ENCODE data around the gene PIF1. TPM values are rescaled to one million over a fixed set of nuclear protein-coding genes. Genes with fewer than 3 reads are reported as not detected.

The PIF1 gene
- polyA plus RNA-seq, 1 donor (not counting 4 experiments of a cell fraction or from before 2014, with no cell fraction given), result 7.6 TPM

DNA sequence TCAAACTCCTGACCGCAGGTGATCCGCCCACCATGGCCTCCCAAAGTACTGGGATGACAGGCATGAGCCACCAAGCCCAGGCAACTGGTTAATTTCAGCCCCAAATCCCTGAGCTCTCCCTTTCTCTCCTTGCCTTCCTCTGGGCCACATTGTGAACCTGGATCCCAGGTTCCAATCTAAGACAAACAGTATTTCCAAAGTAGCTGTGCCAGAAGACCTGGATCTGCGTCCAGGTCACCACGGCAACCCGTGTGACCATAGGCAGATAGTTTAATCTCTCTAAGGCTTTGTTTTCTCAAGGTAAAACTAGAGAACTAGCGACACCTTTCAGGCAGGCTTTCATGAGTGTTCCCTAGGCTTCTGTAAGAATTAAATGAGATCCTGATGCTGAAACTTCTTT lies 44.1 kb downstream of the PIF1 start:
- H3K4me1 ChIP-seq (ENCODE audit: control insufficient read depth, extremely low read depth, insufficient read depth, low read length), result no peaks in the 10 kb centered on the region
- H3K4me3 ChIP-seq (ENCODE audit: control insufficient read depth in 2 of 3, extremely low read depth in 1 of 3, insufficient read depth in 2 of 3, low read depth in 1 of 3, low read length in 3 of 3), result no peak overlapping the region
- DNase-seq (ENCODE audit: low read depth, low spot score) (no peak), FAIRE-seq (no peak)
- H3K9ac ChIP-seq (ENCODE audit: control insufficient read depth, extremely low read depth, insufficient read depth, low read length), result no peak overlapping the region
- no peaks in the 10 kb centered on the region for H4K20me1 ChIP-seq (ENCODE audit: control insufficient read depth, extremely low read depth, insufficient read depth, low read length)
- dilution Hi-C loops (cut with MboI; ENCODE audit: extremely low pct_ligation_motif_present, low sequenced_read_pairs), result no loop called here
- no peaks in the 10 kb centered on the region for H3K9me1 ChIP-seq (ENCODE audit: control insufficient read depth, extremely low read depth, insufficient read depth, low read length)
- H3K4me2 ChIP-seq (ENCODE audit: control insufficient read depth, extremely low read depth, insufficient read depth, low read depth, low read length), result no peak overlapping the region
- no peaks in the 10 kb centered on the region for H3K79me2 ChIP-seq (ENCODE audit: control insufficient read depth, insufficient read depth, low read length)
- H3K27me3 ChIP-seq (ENCODE audit: control insufficient read depth, extremely low read depth, insufficient read depth, low read length), result peaks cover 20% of the 10 kb centered on the region
- no peak for TF ChIP-seq EZH2 (IDR thresholded peaks at IDR 0.05; ENCODE audit: low read length)
- TF ChIP-seq, protein P1, sequence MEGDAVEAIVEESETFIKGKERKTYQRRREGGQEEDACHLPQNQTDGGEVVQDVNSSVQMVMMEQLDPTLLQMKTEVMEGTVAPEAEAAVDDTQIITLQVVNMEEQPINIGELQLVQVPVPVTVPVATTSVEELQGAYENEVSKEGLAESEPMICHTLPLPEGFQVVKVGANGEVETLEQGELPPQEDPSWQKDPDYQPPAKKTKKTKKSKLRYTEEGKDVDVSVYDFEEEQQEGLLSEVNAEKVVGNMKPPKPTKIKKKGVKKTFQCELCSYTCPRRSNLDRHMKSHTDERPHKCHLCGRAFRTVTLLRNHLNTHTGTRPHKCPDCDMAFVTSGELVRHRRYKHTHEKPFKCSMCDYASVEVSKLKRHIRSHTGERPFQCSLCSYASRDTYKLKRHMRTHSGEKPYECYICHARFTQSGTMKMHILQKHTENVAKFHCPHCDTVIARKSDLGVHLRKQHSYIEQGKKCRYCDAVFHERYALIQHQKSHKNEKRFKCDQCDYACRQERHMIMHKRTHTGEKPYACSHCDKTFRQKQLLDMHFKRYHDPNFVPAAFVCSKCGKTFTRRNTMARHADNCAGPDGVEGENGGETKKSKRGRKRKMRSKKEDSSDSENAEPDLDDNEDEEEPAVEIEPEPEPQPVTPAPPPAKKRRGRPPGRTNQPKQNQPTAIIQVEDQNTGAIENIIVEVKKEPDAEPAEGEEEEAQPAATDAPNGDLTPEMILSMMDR (optimal IDR thresholded peaks at IDR 0.05 in 1 of 3, IDR thresholded peaks at IDR 0.05 in 1 of 3, conservative IDR thresholded peaks at IDR 0.05 in 1 of 3; ENCODE audit: extremely low read depth in 1 of 3, insufficient read depth in 2 of 3, low read length in 3 of 3), result no peak
- H3K36me3 ChIP-seq (ENCODE audit: control insufficient read depth in 2 of 2, extremely low read depth in 1 of 2, insufficient read depth in 2 of 2, low read length in 2 of 2), result no peaks in the 10 kb centered on the region
- H3K27ac ChIP-seq (ENCODE audit: control insufficient read depth, insufficient read depth, low read length), result no peak overlapping the region
- no peak overlapping the region for H2AFZ ChIP-seq (ENCODE audit: control insufficient read depth, low read length)
- H3K9me3 ChIP-seq (ENCODE audit: control insufficient read depth, low read depth, low read length), result no peaks in the 10 kb centered on the region

GRCh38 chr15:64780600-64781156 lies 44.8 kb downstream of the PIF1 start:
- dilution Hi-C loops (cut with MboI; ENCODE audit: extremely low pct_ligation_motif_present, low sequenced_read_pairs), result no loop called here
- H4K20me1 ChIP-seq (ENCODE audit: control insufficient read depth, extremely low read depth, insufficient read depth, low read length), result no peaks in the 10 kb centered on the region
- no peaks in the 10 kb centered on the region for H3K9me3 ChIP-seq (ENCODE audit: control insufficient read depth, low read depth, low read length)
- no peak overlapping the region for H3K27ac ChIP-seq (ENCODE audit: control insufficient read depth, insufficient read depth, low read length)
- no peak overlapping the region for H3K4me2 ChIP-seq (ENCODE audit: control insufficient read depth, extremely low read depth, insufficient read depth, low read depth, low read length)
- no peaks in the 10 kb centered on the region for H3K36me3 ChIP-seq (ENCODE audit: control insufficient read depth in 2 of 2, extremely low read depth in 1 of 2, insufficient read depth in 2 of 2, low read length in 2 of 2)
- H3K4me3 ChIP-seq (ENCODE audit: control insufficient read depth in 2 of 3, extremely low read depth in 1 of 3, insufficient read depth in 2 of 3, low read depth in 1 of 3, low read length in 3 of 3), result no peak overlapping the region
- TF ChIP-seq, protein P1 (optimal IDR thresholded peaks at IDR 0.05 in 1 of 3, IDR thresholded peaks at IDR 0.05 in 1 of 3, conservative IDR thresholded peaks at IDR 0.05 in 1 of 3; ENCODE audit: extremely low read depth in 1 of 3, insufficient read depth in 2 of 3, low read length in 3 of 3), result no peak
- TF ChIP-seq EZH2 (IDR thresholded peaks at IDR 0.05; ENCODE audit: low read length), result no peak
- FAIRE-seq, result no peak
- DNase-seq (ENCODE audit: low read depth, low spot score), result no peak
- no peaks in the 10 kb centered on the region for H3K4me1 ChIP-seq (ENCODE audit: control insufficient read depth, extremely low read depth, insufficient read depth, low read length)
- H3K79me2 ChIP-seq (ENCODE audit: control insufficient read depth, insufficient read depth, low read length), result no peaks in the 10 kb centered on the region
- H3K9me1 ChIP-seq (ENCODE audit: control insufficient read depth, extremely low read depth, insufficient read depth, low read length), result no peaks in the 10 kb centered on the region
- H3K9ac ChIP-seq (ENCODE audit: control insufficient read depth, extremely low read depth, insufficient read depth, low read length), result no peak overlapping the region
- H2AFZ ChIP-seq (ENCODE audit: control insufficient read depth, low read length), result no peak overlapping the region
- H3K27me3 ChIP-seq (ENCODE audit: control insufficient read depth, extremely low read depth, insufficient read depth, low read length), result peaks cover 26% of the 10 kb centered on the region
